ENCODE data around the gene GPC6.

GPC6 gene

GRCh38 chr13:93589788-93590187, 363.2 kb downstream of the GPC6 start:
- DNase-seq (ENCODE audit: low read depth, low spot score), result no peak
- H3K4me3 ChIP-seq (ENCODE audit: low read depth, low read length), result no peak overlapping the region
- TF ChIP-seq, protein P1, sequence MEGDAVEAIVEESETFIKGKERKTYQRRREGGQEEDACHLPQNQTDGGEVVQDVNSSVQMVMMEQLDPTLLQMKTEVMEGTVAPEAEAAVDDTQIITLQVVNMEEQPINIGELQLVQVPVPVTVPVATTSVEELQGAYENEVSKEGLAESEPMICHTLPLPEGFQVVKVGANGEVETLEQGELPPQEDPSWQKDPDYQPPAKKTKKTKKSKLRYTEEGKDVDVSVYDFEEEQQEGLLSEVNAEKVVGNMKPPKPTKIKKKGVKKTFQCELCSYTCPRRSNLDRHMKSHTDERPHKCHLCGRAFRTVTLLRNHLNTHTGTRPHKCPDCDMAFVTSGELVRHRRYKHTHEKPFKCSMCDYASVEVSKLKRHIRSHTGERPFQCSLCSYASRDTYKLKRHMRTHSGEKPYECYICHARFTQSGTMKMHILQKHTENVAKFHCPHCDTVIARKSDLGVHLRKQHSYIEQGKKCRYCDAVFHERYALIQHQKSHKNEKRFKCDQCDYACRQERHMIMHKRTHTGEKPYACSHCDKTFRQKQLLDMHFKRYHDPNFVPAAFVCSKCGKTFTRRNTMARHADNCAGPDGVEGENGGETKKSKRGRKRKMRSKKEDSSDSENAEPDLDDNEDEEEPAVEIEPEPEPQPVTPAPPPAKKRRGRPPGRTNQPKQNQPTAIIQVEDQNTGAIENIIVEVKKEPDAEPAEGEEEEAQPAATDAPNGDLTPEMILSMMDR (IDR thresholded peaks at IDR 0.05; ENCODE audit: low read depth, low read length), result no peak
- in situ Hi-C loops (cut with HindIII; ENCODE audit: low sequenced_read_pairs), result no loop called here

DNA sequence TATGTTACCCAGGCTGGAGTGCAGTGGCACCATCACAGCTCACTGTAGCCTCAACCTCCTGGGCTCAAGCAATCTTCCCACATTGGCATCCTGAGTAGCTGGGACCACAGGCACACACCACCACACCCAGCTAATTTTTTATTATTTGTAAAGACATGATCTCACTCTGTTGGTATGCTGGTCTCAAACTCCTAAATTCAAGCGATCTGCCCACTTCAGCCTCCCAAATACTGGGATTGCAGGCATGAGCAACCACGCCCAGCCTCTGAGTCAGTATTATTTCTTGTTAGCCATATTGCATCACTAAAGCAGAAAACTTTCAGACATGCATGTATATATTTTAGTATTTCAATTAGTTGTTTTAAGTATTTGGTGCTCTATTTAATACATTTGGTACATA, 376.4 kb downstream of the GPC6 start:
- TF ChIP-seq, protein P1 (IDR thresholded peaks at IDR 0.05; ENCODE audit: low read depth, low read length), result no peak
- H3K4me3 ChIP-seq (ENCODE audit: low read depth, low read length), result no peak overlapping the region
- peak; percentile 75 for DNase-seq (ENCODE audit: low read depth, low spot score)
- in situ Hi-C loops (cut with HindIII; ENCODE audit: low sequenced_read_pairs), result no loop called here

- in situ Hi-C loops (cut with HindIII; ENCODE audit: low sequenced_read_pairs), result no loop called here
- no peak for DNase-seq (ENCODE audit: low read depth, low spot score)
- no peak overlapping the region for H3K4me3 ChIP-seq (ENCODE audit: low read depth, low read length)
- TF ChIP-seq, protein P1 (IDR thresholded peaks at IDR 0.05; ENCODE audit: low read depth, low read length), result no peak
Observed at GRCh38 chr13:93614776-93615175, 388.2 kb downstream of the GPC6 start.

DNA sequence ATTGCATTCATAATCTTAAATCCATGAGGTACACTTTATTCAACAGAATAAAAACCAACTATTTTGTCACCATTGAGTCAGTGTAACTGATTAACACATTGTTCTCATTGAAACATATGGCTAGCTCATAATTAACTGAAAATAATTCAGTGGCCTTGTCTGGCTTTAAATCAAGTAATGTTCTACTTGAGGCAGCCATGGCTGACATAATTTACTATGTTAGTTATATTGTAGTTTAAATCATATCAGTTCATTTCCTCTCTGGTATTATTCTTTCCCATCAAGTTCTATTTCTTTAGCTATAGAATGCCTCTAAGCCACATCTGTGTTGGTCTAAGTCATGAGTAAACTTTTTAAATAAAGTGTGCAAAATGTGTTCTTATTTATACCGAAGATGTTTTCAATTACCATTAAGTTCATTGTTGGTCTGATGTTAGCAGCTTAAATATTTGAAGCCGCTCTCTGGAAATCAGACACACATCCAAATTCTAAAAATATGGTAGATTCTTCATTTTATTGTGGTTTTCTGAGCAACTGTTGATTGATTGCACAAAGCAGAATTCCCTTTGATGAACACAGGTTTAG, 393.7 kb downstream of the GPC6 start:
- no peak overlapping the region for H3K4me3 ChIP-seq (ENCODE audit: low read depth, low read length)
- peak; percentile 17 for DNase-seq (ENCODE audit: low read depth, low spot score)
- in situ Hi-C loops (cut with HindIII; ENCODE audit: low sequenced_read_pairs), result no loop called here
- TF ChIP-seq, protein P1 (IDR thresholded peaks at IDR 0.05; ENCODE audit: low read depth, low read length), result no peak

DNA sequence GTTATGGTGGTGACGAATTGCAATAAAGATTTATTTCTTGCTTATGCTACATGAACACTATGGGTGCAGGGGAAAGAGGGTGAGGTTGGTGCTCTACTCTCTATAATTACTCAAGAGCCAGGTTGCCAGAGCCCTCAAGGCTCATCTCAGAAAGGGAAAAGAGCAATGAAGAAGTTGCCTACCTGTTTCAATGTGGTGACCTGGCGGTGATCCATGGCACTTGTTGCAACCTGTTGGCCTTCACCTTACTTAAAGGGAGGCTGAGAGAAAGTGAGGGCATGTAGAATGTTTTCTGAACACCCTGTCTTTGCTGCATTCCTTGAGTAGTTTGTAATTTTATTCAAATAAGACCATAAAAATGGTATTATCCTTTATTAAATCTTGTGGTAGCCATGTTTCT, 394.4 kb downstream of the GPC6 start:
- TF ChIP-seq, protein P1 (IDR thresholded peaks at IDR 0.05; ENCODE audit: low read depth, low read length), result no peak
- no peak for DNase-seq (ENCODE audit: low read depth, low spot score)
- in situ Hi-C loops (cut with HindIII; ENCODE audit: low sequenced_read_pairs), result no loop called here
- H3K4me3 ChIP-seq (ENCODE audit: low read depth, low read length), result no peak overlapping the region

- TF ChIP-seq, protein P1 (IDR thresholded peaks at IDR 0.05; ENCODE audit: low read depth, low read length), result no peak
- DNase-seq (ENCODE audit: low read depth, low spot score), result no peak
- H3K4me3 ChIP-seq (ENCODE audit: low read depth, low read length), result no peak overlapping the region
- in situ Hi-C loops (cut with HindIII; ENCODE audit: low sequenced_read_pairs), result no loop called here
Observed at GRCh38 chr13:93621966-93622365, 395.4 kb downstream of the GPC6 start.
